ENCODE data around the gene BAAT.

DNA sequence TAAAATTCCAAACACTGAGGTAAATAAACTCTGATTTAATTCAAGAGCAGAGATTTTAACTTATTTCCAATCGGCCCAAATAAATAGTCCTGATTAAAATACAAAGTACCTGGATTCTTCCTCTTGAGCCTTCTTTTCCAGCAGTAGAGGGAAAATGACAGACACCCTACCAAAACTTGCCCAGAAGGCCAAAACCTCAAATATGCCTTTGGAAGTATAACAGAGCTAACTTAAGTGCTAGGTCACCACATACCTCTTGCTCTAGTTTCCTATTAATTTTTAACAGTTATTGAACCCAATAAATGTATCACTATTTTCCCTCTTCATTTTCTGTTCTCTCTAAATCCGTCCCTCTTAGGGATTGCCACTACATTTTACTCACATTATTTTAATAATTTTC is 1.4 kb downstream of the BAAT start:
- TF ChIP-seq CTCF (conservative IDR thresholded peaks at IDR 0.05): no peak
- no peak for TF ChIP-seq EZH2 (IDR thresholded peaks at IDR 0.05; ENCODE audit: low read depth)
